ENCODE results near the gene RPL12.

RPL12 gene

DNA sequence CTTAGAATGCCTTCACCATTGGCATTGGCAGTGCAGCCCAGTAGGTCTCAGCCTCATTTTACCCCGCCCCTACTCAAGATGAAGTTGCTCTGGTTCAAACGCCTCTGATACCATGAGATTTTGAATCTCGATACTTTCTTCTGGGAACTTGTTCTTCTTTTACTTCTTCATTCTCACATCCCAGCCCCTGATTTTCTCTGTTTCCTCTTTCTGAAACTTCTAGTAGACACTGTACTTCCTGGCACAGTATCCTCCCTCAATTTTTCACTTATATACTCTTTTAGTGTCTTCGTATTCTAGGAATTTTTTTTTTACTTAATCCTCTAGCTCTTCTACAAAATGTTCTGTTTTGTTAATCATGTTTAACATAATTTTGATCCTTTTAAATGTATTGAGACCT lies 40.1 kb downstream of the RPL12 start:
- DNase-seq (ENCODE audit: extremely low spot score, insufficient read length, low read depth) (no peak), FAIRE-seq (no peak)

DNA sequence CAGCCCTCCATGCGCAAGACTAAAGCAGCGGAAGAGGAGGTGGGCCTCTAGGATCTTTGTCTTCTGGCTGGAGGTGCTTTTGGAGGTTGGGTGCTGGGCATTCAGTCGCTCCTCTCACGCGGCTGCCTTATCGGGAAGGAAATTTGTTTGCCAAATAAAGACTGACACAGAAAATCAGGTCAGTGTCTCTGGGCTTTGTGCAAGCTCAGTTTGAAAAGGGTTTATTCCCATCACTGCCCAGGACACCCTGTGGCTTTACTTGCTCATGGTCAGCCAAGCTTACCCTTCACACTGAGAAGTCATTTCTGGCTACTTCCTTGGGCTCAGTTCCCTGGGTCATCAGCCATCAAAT lies 43.7 kb downstream of the RPL12 start:
- DNase-seq (ENCODE audit: extremely low spot score, insufficient read length, low read depth), result no peak
- FAIRE-seq, result no peak

DNA sequence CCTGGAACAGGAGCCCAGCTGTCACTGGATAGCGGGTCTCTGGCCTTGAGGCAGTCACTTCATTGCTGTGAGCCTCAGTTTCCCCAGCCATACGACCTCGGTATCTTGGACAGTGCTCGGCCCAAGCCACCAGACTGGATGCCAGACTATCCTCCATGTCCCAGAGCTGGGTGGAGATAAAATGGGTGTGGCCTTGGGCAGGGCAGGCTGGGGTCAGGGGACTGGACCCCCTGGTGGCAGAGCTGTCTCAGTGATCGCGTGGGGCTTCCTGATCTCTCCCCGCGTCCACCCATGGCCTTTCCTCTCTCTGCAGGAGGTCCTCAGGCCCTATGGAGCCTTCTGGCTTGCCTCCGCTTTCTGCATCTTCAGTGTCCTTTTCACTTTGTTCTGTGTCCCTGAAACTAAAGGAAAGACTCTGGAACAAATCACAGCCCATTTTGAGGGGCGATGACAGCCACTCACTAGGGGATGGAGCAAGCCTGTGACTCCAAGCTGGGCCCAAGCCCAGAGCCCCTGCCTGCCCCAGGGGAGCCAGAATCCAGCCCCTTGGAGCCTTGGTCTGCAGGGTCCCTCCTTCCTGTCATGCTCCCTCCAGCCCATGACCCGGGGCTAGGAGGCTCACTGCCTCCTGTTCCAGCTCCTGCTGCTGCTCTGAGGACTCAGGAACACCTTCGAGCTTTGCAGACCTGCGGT lies 44.3 kb downstream of the RPL12 start:
- no peak for FAIRE-seq

DNA sequence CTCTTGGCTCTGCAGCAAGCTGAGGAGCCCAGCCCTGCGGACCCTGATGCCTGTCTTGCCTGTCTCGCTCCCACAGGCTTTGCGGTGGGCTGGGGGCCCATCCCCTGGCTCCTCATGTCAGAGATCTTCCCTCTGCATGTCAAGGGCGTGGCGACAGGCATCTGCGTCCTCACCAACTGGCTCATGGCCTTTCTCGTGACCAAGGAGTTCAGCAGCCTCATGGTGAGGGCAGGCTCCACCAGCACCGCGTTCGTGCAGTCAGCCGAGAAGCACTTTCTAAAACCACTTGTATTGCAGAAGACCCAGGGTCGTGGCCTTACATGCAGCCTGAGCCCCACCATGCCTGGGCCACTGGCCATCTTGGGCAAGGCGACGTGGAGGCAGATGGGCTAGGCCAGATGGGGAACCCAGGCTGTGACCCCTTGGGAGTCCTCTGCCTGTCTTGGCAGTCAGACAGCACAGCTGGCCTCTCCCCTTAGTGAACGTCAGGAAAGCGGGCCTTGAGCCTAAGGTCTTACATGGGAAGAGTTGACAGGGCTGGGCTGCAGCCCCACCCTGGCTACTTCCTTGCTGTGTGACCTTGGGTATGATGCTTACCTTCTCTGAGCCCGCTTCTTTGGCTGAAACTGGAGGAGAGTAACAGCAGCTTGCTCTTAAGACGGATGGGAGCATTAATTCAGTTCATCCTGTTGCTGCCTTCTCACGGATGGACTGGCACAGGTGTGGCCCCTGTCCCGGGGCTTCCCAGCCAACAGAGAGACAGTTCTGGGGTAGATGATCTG lies 45.7 kb downstream of the RPL12 start:
- DNase-seq (ENCODE audit: extremely low spot score, insufficient read length, low read depth), result no peak
- FAIRE-seq, result no peak

More for the DNA sequence above, 44.3 kb downstream of the RPL12 start:
- no peak for DNase-seq (ENCODE audit: extremely low spot score, insufficient read length, low read depth)

DNA sequence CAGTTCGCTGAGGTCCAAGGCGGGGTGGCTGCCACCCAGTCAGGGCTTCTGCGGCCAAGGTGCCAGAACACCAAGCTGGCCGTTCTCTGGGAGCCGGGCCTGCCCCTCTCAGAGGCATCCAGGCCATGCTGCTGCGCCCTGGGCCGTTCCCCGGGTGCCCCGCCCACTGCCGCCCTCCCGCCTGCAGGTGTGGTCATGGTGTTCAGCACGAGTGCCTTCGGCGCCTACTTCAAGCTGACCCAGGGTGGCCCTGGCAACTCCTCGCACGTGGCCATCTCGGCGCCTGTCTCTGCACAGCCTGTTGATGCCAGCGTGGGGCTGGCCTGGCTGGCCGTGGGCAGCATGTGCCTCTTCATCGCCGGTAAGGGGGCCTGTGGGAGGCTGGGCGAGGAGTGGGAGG lies 46.6 kb downstream of the RPL12 start:
- FAIRE-seq (no peak), DNase-seq (ENCODE audit: extremely low spot score, insufficient read length, low read depth) (no peak)

DNA sequence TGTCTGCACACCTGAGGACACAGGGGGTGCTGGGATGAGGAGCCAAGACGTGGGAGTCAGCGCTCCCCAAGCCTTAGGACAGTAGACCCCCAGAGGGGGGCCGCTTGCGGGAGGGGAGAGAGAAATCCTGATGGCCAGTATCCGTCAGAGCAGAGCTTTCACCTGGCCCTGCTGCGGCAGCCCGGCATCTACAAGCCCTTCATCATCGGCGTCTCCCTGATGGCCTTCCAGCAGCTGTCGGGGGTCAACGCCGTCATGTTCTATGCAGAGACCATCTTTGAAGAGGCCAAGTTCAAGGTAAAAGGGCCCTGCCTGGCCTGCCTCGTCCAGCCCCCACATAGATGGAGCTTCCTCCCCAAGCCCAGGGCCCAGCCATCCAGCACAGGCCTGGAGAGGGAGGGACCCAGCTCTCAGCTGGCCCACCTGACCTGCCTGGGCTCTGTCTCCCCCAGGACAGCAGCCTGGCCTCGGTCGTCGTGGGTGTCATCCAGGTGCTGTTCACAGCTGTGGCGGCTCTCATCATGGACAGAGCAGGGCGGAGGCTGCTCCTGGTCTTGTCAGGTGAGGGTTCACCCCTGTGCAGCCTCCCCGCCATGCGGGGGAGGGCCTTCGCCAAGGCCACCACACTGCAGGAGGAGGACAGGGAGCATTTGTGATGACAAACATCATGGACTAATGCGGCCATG lies 47.6 kb downstream of the RPL12 start:
- DNase-seq (ENCODE audit: extremely low spot score, insufficient read length, low read depth) (no peak), FAIRE-seq (no peak)

DNA sequence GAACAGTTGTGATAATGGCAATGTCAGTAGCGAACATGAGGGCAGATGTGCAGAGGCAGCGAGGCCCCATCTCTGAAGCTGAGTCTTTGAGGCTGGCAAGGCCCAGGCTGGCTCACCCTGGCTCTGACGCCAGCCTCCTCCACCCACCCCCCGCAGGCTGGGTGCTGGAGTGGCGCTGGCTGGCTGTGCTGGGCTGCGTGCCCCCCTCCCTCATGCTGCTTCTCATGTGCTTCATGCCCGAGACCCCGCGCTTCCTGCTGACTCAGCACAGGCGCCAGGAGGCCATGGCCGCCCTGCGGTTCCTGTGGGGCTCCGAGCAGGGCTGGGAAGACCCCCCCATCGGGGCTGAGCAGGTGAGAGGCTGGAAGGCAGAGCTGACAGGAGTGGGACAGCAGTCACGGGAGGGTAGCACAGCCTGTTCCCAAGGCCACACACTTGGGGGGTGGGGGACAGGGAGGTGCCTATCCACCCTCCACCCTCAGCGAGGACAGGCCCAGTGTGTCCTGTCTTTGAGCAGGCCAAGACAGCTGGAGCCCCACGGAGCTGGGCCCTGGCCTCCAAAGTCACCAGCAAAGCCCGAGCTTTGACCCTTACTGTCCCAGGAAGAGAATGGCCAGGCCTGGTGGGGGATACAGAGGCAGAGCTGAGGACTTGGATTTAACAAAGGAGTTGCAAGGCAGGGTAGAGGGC lies 48.7 kb downstream of the RPL12 start:
- no peak for FAIRE-seq
- no peak for DNase-seq (ENCODE audit: extremely low spot score, insufficient read length, low read depth)

DNA sequence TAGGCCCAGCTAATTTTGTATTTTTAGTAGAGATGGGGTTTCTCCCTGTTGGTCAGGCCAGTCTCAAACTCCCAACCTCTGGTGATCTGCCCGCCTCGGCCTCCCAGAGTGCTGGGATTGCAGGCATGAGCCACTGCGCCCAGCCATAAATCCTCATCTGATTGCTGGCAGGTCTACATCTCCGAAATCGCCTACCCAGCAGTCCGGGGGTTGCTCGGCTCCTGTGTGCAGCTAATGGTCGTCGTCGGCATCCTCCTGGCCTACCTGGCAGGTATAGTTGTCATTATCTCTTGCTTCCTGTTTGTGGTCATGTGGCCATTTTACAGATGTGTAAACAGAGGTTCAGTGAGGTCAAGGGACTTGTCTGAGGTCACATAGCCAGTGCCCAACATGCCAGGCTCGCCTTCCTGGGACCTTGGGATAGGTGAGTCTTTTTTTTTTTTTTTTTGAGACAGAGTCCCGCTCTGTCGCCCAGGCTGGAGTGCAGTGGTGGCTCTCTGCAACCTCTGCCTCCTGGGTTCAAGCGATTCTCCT lies 51.4 kb downstream of the RPL12 start:
- no peak for FAIRE-seq
- DNase-seq (ENCODE audit: extremely low spot score, insufficient read length, low read depth), result no peak

DNA sequence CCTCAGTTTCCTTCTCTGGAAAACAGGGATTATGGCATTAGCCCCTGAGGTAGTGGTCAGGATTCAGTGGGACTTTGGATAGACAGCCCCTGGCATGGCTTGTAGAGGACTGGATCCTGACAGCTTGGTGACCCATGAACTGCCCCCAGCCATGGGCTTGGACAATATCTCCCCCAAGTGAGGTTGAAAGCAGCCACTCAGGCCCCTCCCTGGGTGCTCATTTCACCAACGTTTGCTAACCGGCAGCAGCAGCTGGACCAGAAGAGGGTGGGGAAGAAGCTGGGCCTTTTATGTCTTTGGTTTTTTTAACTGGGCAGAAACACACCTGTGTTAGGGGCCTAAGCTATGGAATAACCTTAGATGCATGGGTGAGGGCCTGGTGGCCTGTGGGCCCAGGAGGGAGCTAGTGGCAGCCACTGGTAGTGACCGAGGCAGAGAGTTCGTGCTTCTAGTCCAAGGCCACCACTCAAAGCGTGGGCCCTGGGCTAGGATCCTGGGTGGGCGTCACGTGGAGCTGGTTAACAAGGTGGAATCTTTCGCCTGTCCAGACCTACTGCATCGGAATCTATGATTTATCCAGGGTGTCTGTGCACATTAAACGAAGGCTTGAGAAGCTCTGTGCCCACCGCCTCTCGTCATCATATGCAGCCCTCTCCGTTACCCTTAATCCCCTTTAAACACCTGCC lies 52.3 kb downstream of the RPL12 start:
- no peak for FAIRE-seq
- DNase-seq (ENCODE audit: extremely low spot score, insufficient read length, low read depth), result no peak

DNA sequence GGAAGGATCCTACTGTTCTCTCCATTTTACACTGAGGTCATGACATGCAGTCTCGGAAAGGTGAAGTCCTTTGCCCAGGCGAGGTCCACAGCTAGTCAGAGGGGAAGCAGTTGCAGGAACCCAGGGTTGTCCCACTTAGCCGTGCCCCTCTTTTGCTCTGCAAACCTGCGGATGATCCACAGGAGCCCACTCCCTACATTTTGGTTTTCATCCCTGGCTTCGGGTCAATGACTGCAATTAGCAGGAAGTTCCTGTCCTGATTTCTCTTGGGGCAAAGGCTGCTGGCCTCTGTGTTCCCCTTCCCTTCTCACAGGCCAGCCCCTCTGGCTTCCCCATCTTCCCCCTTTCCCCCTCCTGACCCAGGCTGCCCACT lies 52.9 kb downstream of the RPL12 start:
- DNase-seq (ENCODE audit: extremely low spot score, insufficient read length, low read depth) (no peak), FAIRE-seq (no peak)
